ENCODE measurements around the gene ARID4B. TPM values are rescaled to one million over a fixed set of nuclear protein-coding genes. Genes with fewer than 3 reads are reported as not detected.

ARID4B gene
- total and polyA plus RNA-seq, 2 donors from 2014 or later = 6.6 to 50.3 TPM

DNA sequence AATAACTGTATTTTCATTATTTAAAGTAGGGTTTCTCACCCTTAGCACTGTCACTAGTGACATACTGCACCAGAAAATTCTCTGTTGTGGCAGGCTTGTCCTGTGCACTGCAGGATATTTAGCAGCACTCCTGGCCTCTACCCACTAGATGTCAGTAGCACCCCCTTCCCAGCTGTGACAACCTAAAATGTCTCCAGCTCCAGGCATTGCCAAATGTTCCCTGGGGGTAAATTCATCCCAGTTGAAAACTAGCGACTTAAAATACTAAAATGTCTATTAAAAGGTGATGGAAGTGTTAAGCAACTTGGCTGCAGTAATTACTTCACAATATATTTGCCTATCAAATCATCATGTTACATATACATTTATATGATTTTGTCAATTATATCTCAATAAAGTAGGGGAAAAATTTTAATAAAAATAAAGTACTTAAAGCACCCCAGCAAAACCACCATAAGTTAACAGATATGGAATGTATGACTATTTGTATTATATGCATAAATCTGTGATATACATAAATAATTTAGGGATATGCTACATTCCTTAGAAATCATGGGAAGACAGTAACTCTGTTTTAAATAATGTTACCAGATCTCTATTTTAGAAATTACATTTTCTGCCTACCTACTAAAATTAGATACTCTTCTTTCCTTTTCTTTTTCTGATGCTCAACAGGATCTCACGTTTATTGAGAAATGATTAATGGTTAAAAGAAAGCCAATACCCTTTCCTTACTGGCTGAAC, 74.6 kb downstream of the ARID4B start:
- Histone ChIP-seq H3K4me3 (ENCODE audit: low read length in 3 of 3) (no peak overlapping the region), H3K27me3 (ENCODE audit: control insufficient read depth, insufficient read depth, low read length) (no peaks in the 10 kb centered on the region), H3K9ac (ENCODE audit: low read length in 3 of 3) (no peak overlapping the region), H3K36me3 (ENCODE audit: control insufficient read depth in 2 of 3, insufficient read depth in 3 of 3, low read length in 3 of 3) (peaks cover 0 to 4% (median 0%) of the 10 kb centered on the region in 3 donors), H3K9me3 (ENCODE audit: control insufficient read depth in 2 of 3, insufficient read depth in 1 of 3, low read length in 3 of 3) (no peaks in the 10 kb centered on the region), H3K27ac (ENCODE audit: low read depth in 2 of 2, low read length in 2 of 2) (no peak overlapping the region), H3K4me1 (ENCODE audit: control insufficient read depth in 2 of 3, insufficient read depth in 2 of 3, low read depth in 1 of 3, low read length in 3 of 3) (no peaks in the 10 kb centered on the region)
- FAIRE-seq = no peak
- TF ChIP-seq, protein P1, sequence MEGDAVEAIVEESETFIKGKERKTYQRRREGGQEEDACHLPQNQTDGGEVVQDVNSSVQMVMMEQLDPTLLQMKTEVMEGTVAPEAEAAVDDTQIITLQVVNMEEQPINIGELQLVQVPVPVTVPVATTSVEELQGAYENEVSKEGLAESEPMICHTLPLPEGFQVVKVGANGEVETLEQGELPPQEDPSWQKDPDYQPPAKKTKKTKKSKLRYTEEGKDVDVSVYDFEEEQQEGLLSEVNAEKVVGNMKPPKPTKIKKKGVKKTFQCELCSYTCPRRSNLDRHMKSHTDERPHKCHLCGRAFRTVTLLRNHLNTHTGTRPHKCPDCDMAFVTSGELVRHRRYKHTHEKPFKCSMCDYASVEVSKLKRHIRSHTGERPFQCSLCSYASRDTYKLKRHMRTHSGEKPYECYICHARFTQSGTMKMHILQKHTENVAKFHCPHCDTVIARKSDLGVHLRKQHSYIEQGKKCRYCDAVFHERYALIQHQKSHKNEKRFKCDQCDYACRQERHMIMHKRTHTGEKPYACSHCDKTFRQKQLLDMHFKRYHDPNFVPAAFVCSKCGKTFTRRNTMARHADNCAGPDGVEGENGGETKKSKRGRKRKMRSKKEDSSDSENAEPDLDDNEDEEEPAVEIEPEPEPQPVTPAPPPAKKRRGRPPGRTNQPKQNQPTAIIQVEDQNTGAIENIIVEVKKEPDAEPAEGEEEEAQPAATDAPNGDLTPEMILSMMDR (IDR thresholded peaks at IDR 0.05; ENCODE audit: borderline replicate concordance, extremely low read depth, insufficient read depth) = peak; percentile 78
- intact Hi-C loops (cut with DNase I) = loop anchor here (5.0 kb wide), 1 partner anchor 164 kb away; no protein-coding TSS in a partner anchor
- DNase-seq = peak in 4 of 5 donors; percentile 59 to 84 (median 70)

DNA sequence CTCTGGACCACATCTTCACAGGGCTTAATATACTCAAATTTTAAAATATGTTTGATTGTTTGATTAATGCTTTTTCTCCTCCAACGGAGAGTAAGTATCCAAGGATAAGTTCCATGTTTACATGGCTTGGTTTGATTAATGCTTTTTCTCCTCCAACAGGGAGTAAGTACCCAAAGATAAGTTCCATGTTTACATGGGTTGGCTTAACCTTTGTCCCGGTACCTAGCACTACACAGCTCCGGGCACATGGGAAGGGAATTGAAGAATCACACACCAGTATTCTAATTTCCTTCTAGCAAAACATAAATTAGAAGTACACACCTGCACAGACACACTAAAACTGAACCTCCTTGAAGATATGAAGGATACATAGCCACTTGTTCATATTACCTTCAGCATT, 77.5 kb downstream of the ARID4B start:
- intact Hi-C loops (cut with DNase I) = loop anchor here (5.0 kb wide), 1 partner anchor 167 kb away; no protein-coding TSS in a partner anchor
- Histone ChIP-seq H3K4me1 (ENCODE audit: control insufficient read depth in 2 of 3, insufficient read depth in 2 of 3, low read depth in 1 of 3, low read length in 3 of 3) (peaks cover 0 to 3% (median 0%) of the 10 kb centered on the region in 3 donors), H3K27ac (ENCODE audit: low read depth in 2 of 2, low read length in 2 of 2) (no peak overlapping the region), H3K9ac (ENCODE audit: low read length in 3 of 3) (no peak overlapping the region), H3K36me3 (ENCODE audit: control insufficient read depth in 2 of 3, insufficient read depth in 3 of 3, low read length in 3 of 3) (peaks cover 0 to 9% (median 0%) of the 10 kb centered on the region in 3 donors), H3K9me3 (ENCODE audit: control insufficient read depth in 2 of 3, insufficient read depth in 1 of 3, low read length in 3 of 3) (no peaks in the 10 kb centered on the region), H3K4me3 (ENCODE audit: low read length in 3 of 3) (no peak overlapping the region), H3K27me3 (ENCODE audit: control insufficient read depth, insufficient read depth, low read length) (no peaks in the 10 kb centered on the region)
- FAIRE-seq (no peak), DNase-seq (no peak)
- TF ChIP-seq, protein P1 (IDR thresholded peaks at IDR 0.05; ENCODE audit: borderline replicate concordance, extremely low read depth, insufficient read depth) = no peak

DNA sequence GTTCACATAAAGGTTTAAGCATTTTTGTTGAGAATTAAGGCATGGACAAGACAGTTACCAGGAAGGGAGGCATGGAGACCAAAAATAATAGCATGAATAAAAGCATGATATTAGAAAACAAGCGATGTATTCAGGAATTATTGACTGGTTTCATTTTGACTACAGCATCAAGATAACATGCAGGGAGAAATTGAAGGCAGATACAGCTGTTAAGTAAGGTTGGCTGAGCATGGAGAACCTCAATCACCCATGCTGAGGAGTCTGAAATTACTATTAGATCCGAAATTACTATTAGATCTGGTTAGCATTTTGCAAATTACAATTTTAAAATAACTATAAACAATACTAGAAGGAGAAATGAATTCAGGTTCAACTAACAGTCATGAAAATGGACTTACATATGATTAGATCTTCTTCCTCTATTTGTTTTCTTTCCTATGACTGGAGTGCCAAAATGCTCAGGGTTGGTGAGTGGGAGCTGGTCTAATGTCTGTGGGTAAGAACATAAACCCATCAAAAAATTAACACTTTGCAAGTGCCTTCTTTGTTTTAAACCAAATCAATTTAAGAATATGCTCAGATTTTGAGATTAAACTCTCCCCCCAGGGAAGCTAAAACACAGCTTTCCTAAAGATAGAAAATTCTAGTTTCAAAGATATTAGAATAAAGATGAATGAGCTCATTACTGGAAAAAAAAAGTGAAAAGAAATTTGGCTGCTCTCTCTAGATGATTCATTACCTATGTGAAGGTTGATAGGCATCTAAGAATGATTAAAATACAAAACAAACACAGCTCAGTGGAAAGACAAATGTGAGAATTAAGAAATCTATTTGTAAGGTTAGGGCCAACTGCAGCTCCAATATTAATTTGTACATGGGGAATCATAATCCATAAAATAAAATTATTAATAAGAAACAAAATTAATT, 81.7 kb downstream of the ARID4B start:
- TF ChIP-seq, protein P1 (IDR thresholded peaks at IDR 0.05; ENCODE audit: borderline replicate concordance, extremely low read depth, insufficient read depth) = no peak
- Histone ChIP-seq H3K36me3 (ENCODE audit: control insufficient read depth in 2 of 3, insufficient read depth in 3 of 3, low read length in 3 of 3) (peaks cover 0 to 9% (median 7%) of the 10 kb centered on the region in 3 donors), H3K27me3 (ENCODE audit: control insufficient read depth, insufficient read depth, low read length) (no peaks in the 10 kb centered on the region), H3K9me3 (ENCODE audit: control insufficient read depth in 2 of 3, insufficient read depth in 1 of 3, low read length in 3 of 3) (no peaks in the 10 kb centered on the region), H3K9ac (ENCODE audit: low read length in 3 of 3) (no peak overlapping the region), H3K27ac (ENCODE audit: low read depth in 2 of 2, low read length in 2 of 2) (no peak overlapping the region), H3K4me1 (ENCODE audit: control insufficient read depth in 2 of 3, insufficient read depth in 2 of 3, low read depth in 1 of 3, low read length in 3 of 3) (peaks cover 0 to 3% (median 0%) of the 10 kb centered on the region in 3 donors), H3K4me3 (ENCODE audit: low read length in 3 of 3) (no peak overlapping the region)
- no peak for DNase-seq
- FAIRE-seq = peak; percentile 46
- intact Hi-C loops (cut with DNase I) = no loop called here
